ENCODE data around the gene SYNCRIP. TPM values are rescaled to one million over a fixed set of nuclear protein-coding genes. Genes with fewer than 3 reads are reported as not detected.

SYNCRIP gene
- total and polyA plus RNA-seq, 2 of the 13 experiments (the other 11 are each of a cell fraction or from before 2014, with no cell fraction given) = 8.1 to 112 TPM

DNA sequence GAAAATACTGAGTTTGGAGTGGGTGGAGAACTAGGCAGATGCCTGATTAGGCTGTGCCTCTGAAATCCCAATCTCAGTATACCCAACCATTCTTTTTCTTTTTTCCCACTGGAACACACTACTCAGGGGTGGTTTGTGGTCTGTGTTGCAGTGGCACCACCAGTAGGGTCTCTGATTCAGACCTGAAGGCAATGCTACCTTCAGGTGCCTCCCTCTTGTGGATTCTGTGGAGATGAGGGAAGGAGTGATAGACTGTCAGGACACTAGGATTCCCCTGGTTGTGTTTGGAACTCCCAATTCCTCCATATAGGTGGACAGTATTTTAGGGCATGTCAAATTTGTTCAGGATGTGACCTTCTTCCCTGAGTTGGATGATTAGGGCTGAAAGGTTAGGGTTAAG is 47.4 kb upstream of the SYNCRIP start:
- no peak for FAIRE-seq
- BruUV-seq (replicated peaks) = no TSS peak
- no peaks in the 10 kb centered on the region for H3K36me3 ChIP-seq (replicated peaks in 1 of 2; ENCODE audit: control insufficient read depth in 1 of 2, insufficient read depth in 2 of 2, low read length in 2 of 2)
- in situ Hi-C loops (cut with HindIII; ENCODE audit: extremely low pct_ligation_motif_present, low pct_unique_long_range_greater_than_20kb) = no loop called here
- no peak overlapping the region for H3K27ac ChIP-seq (ENCODE audit: extremely low read length, insufficient read depth, low read length)
- no peak overlapping the region for H3K9ac ChIP-seq (ENCODE audit: insufficient read depth, low read depth, low read length)
- TF ChIP-seq ZNF652 (CRISPR knock-in tag; IDR thresholded peaks at IDR 0.05; ENCODE audit: borderline replicate concordance, low read depth) (no peak), FOXJ3 (CRISPR knock-in tag; IDR thresholded peaks at IDR 0.05; ENCODE audit: borderline replicate concordance) (no peak), PAWR (CRISPR knock-in tag; IDR thresholded peaks at IDR 0.05; ENCODE audit: borderline replicate concordance) (no peak)
- no peaks in the 10 kb centered on the region for H4K20me1 ChIP-seq (ENCODE audit: insufficient read depth, low read length)
- CTCF ChIA-PET (ENCODE audit: low intra/inter-chr PET ratio, low total read pairs) = no interaction called here
- ATAC-seq = peak; percentile 43; the same call in 1 of the 3 replicates
- H3K79me2 ChIP-seq (ENCODE audit: insufficient read depth, low read length) = no peaks in the 10 kb centered on the region
- intact Hi-C loops (cut with micrococcal nuclease; ENCODE audit: unreplicated experiment) = no loop called here
- H3K4me3 ChIP-seq (replicated peaks in 1 of 3; ENCODE audit: insufficient read depth in 1 of 3, low read depth in 2 of 3, low read length in 3 of 3) = no peak overlapping the region
- no peaks in the 10 kb centered on the region for H3K9me3 ChIP-seq (ENCODE audit: low read length)
- no peaks in the 10 kb centered on the region for H3K4me1 ChIP-seq (ENCODE audit: insufficient read depth, low read length)
- H3K27me3 ChIP-seq (ENCODE audit: control insufficient read depth in 1 of 2, insufficient read depth in 2 of 2, low read length in 2 of 2) = peaks cover 0 to 5% of the 10 kb centered on the region in 2 experiments; a peak in 1 of 5 replicates
- POLR2A ChIA-PET = interaction anchor here (1.4 kb wide), 1 partner anchor 11 kb away, joined by 5 read pairs; no protein-coding TSS in a partner anchor
- H2AFZ ChIP-seq (ENCODE audit: low read length) = no peak overlapping the region
- no peak for DNase-seq (ENCODE audit: low spot score)
- H3K4me2 ChIP-seq (ENCODE audit: low read depth, low read length) = no peak overlapping the region

- no peak for ATAC-seq
- intact Hi-C loops (cut with micrococcal nuclease; ENCODE audit: unreplicated experiment) (no loop called here), in situ Hi-C loops (cut with HindIII; ENCODE audit: extremely low pct_ligation_motif_present, low pct_unique_long_range_greater_than_20kb) (no loop called here)
- Histone ChIP-seq H3K4me3 (replicated peaks in 1 of 3; ENCODE audit: insufficient read depth in 1 of 3, low read depth in 2 of 3, low read length in 3 of 3) (no peak overlapping the region), H3K9me3 (ENCODE audit: low read length) (no peaks in the 10 kb centered on the region), H3K27ac (ENCODE audit: extremely low read length, insufficient read depth, low read length) (no peak overlapping the region), H3K27me3 (ENCODE audit: control insufficient read depth in 1 of 2, insufficient read depth in 2 of 2, low read length in 2 of 2) (no peaks in the 10 kb centered on the region), H4K20me1 (ENCODE audit: insufficient read depth, low read length) (no peaks in the 10 kb centered on the region), H3K36me3 (replicated peaks in 1 of 2; ENCODE audit: control insufficient read depth in 1 of 2, insufficient read depth in 2 of 2, low read length in 2 of 2) (no peaks in the 10 kb centered on the region), H2AFZ (ENCODE audit: low read length) (no peak overlapping the region), H3K79me2 (ENCODE audit: insufficient read depth, low read length) (no peaks in the 10 kb centered on the region), H3K9ac (ENCODE audit: insufficient read depth, low read depth, low read length) (no peak overlapping the region), H3K4me1 (ENCODE audit: insufficient read depth, low read length) (no peaks in the 10 kb centered on the region), H3K4me2 (ENCODE audit: low read depth, low read length) (no peak overlapping the region)
- no TSS peak for BruUV-seq (replicated peaks)
- ChIA-PET CTCF (ENCODE audit: low intra/inter-chr PET ratio, low total read pairs) (no interaction called here), POLR2A (no interaction called here)
- DNase-seq (ENCODE audit: low spot score) = no peak
- FAIRE-seq = no peak
- WGBS (ENCODE audit: low lambda C conversion rate) = 87% methylated on average over 4 of the region's 4 CpGs
- TF ChIP-seq, protein P1, sequence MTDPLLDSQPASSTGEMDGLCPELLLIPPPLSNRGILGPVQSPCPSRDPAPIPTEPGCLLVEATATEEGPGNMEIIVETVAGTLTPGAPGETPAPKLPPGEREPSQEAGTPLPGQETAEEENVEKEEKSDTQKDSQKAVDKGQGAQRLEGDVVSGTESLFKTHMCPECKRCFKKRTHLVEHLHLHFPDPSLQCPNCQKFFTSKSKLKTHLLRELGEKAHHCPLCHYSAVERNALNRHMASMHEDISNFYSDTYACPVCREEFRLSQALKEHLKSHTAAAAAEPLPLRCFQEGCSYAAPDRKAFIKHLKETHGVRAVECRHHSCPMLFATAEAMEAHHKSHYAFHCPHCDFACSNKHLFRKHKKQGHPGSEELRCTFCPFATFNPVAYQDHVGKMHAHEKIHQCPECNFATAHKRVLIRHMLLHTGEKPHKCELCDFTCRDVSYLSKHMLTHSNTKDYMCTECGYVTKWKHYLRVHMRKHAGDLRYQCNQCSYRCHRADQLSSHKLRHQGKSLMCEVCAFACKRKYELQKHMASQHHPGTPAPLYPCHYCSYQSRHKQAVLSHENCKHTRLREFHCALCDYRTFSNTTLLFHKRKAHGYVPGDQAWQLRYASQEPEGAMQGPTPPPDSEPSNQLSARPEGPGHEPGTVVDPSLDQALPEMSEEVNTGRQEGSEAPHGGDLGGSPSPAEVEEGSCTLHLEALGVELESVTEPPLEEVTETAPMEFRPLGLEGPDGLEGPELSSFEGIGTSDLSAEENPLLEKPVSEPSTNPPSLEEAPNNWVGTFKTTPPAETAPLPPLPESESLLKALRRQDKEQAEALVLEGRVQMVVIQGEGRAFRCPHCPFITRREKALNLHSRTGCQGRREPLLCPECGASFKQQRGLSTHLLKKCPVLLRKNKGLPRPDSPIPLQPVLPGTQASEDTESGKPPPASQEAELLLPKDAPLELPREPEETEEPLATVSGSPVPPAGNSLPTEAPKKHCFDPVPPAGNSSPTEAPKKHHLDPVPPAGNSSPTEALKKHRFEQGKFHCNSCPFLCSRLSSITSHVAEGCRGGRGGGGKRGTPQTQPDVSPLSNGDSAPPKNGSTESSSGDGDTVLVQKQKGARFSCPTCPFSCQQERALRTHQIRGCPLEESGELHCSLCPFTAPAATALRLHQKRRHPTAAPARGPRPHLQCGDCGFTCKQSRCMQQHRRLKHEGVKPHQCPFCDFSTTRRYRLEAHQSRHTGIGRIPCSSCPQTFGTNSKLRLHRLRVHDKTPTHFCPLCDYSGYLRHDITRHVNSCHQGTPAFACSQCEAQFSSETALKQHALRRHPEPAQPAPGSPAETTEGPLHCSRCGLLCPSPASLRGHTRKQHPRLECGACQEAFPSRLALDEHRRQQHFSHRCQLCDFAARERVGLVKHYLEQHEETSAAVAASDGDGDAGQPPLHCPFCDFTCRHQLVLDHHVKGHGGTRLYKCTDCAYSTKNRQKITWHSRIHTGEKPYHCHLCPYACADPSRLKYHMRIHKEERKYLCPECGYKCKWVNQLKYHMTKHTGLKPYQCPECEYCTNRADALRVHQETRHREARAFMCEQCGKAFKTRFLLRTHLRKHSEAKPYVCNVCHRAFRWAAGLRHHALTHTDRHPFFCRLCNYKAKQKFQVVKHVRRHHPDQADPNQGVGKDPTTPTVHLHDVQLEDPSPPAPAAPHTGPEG (CRISPR knock-in tag; IDR thresholded peaks at IDR 0.05) = no peak
- TF ChIP-seq CEBPB (IDR thresholded peaks at IDR 0.05; ENCODE audit: borderline replicate concordance, low read depth, low read length) (no peak), EEA1 (CRISPR knock-in tag; IDR thresholded peaks at IDR 0.05; ENCODE audit: borderline replicate concordance) (no peak)
- TF ChIP-seq, protein P2, sequence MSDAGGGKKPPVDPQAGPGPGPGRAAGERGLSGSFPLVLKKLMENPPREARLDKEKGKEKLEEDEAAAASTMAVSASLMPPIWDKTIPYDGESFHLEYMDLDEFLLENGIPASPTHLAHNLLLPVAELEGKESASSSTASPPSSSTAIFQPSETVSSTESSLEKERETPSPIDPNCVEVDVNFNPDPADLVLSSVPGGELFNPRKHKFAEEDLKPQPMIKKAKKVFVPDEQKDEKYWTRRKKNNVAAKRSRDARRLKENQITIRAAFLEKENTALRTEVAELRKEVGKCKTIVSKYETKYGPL (CRISPR knock-in tag; IDR thresholded peaks at IDR 0.05) = no peak
These were observed 43.0 kb upstream of the SYNCRIP start for GRCh38 chr6:85685713-85686112.

All from HepG2 (cell line).